GM18519 (cell line): ENCODE data around the gene KRTAP5-2.

Experiments
- ATAC-seq: cut with Tn5 transposase; IDR thresholded peaks from one replicate; pipeline ENCODE4 v1.9.1; 2021; ENCODE audit warnings: mild to moderate bottlenecking, moderate library complexity; ENCODE audit not compliant: unreplicated experiment, low FRiP score

Gene KRTAP5-2

GRCh38 chr11:1558775-1559110, 39.4 kb downstream of the KRTAP5-2 start:
- no peak for ATAC-seq

GRCh38 chr11:1557904-1558774, 40.0 kb downstream of the KRTAP5-2 start:
- no peak for ATAC-seq

- no peak for ATAC-seq
Observed at GRCh38 chr11:1557051-1557884, 40.8 kb downstream of the KRTAP5-2 start.

GRCh38 chr11:1556278-1556902, 41.7 kb downstream of the KRTAP5-2 start:
- no peak for ATAC-seq

GRCh38 chr11:1555713-1556153, 42.4 kb downstream of the KRTAP5-2 start:
- no peak for ATAC-seq

GRCh38 chr11:1554981-1555712, 42.9 kb downstream of the KRTAP5-2 start:
- no peak for ATAC-seq

GRCh38 chr11:1553808-1554594, 44.1 kb downstream of the KRTAP5-2 start:
- ATAC-seq: no peak

GRCh38 chr11:1549338-1550330, 48.5 kb downstream of the KRTAP5-2 start:
- ATAC-seq: no peak

- no peak for ATAC-seq
Observed at GRCh38 chr11:1548221-1549070, 49.6 kb downstream of the KRTAP5-2 start.

GRCh38 chr11:1547467-1548098, 50.5 kb downstream of the KRTAP5-2 start:
- no peak for ATAC-seq
